GM12873 (cell line): ENCODE results near the gene BTG4.

Source experiments
- TF ChIP-seq, protein P1 (sequence below): IDR thresholded peaks from 2 replicates; pipeline ENCODE4 v1.5.1; 2012; ENCODE audit warnings: low read depth, mild to moderate bottlenecking, moderate library complexity, low read length, control low read depth; ENCODE audit not compliant: insufficient read depth; ENCODE audit errors: missing control alignments

The BTG4 gene

DNA sequence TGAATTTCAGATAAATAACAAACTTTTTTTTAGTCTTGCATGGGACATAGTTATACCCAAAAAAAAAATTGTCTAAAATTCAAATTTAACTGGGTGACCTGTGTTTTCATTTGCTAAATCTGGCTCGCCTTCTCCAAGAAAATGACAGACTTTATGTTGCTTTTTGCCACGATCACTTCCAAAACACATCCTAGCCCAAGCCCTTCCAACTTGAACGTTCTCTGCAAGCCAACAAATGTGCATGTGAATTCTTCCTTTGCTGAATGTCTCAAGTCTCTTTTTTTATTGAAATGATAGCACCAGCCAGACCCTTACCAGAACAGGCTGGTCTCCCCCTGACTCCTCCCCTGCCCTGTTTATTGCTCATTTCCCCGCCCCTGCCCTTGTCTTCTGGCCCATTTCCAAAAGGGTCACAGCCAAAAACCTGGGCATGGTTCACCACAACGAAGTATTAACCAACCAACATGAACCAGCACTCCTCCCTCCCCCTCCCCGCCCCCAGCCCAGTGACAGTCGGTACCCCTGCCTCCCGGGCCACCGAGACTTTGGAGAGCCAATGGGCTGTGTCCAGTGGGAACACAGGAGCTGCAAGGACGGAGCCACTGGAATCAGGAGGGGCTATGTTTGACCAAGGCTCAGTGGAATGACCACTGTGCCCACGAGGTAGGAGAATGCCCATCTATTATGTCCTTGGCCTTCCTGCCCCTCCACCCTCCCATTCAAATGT lies 63.2 kb downstream of the BTG4 start:
- TF ChIP-seq, protein P1, sequence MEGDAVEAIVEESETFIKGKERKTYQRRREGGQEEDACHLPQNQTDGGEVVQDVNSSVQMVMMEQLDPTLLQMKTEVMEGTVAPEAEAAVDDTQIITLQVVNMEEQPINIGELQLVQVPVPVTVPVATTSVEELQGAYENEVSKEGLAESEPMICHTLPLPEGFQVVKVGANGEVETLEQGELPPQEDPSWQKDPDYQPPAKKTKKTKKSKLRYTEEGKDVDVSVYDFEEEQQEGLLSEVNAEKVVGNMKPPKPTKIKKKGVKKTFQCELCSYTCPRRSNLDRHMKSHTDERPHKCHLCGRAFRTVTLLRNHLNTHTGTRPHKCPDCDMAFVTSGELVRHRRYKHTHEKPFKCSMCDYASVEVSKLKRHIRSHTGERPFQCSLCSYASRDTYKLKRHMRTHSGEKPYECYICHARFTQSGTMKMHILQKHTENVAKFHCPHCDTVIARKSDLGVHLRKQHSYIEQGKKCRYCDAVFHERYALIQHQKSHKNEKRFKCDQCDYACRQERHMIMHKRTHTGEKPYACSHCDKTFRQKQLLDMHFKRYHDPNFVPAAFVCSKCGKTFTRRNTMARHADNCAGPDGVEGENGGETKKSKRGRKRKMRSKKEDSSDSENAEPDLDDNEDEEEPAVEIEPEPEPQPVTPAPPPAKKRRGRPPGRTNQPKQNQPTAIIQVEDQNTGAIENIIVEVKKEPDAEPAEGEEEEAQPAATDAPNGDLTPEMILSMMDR, result no peak

DNA sequence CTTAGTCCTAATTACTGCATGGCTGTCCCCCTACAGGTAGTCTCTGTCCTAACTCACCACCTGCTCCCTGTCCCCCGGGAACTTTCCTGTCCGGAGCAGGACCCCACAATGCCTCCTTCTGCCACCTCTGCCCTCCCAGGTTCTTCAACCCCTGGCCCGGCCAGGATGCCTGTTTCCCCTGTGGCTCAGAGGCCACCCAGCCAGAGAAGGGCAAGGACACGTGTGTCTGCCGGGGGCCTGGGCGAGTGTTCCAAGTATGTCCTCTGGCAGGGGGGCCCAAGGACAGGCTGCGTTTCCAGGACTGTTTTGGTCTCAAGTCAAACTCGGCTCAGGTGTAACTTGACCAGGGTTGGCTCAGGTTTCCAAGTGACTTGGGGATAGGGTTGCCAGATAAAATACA lies 63.8 kb downstream of the BTG4 start:
- TF ChIP-seq, protein P1, result no peak

DNA sequence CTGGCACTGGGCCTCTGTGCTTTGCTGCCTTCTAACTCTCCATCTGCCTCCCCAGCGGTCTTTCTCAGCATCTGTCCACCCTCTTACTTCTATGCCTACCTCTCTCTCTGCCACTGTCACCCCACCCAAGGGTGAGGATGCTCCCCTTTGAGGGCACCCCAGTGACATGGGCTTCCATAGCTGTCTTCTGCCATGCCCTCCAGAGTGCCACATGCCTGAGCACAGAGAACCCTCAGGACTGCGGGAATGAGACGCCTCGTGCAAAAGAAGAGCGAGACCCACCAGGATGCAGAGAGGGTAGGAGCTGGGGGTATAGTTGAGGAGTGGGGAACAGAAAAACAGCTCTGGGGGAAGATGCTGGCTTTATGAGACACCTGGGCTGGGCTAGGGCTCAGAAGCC lies 64.3 kb downstream of the BTG4 start:
- TF ChIP-seq, protein P1, result no peak

DNA sequence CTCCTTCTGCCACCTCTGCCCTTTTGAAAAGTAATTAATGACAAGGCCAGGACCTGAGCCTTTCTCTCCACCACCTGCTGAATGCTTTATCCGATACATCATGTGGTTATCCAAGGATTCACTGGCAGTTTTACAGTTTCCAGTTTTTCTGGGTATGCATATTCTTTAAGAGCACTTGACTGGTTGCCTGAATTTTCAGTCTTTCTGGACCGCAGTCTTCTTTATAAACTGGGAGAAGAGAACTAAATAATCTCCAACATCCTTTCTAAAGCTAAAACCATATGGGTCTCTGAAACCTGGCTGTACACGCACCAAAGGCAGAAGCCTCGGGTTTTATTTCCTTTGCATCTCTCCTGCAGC lies 65.1 kb downstream of the BTG4 start:
- TF ChIP-seq, protein P1, result no peak

DNA sequence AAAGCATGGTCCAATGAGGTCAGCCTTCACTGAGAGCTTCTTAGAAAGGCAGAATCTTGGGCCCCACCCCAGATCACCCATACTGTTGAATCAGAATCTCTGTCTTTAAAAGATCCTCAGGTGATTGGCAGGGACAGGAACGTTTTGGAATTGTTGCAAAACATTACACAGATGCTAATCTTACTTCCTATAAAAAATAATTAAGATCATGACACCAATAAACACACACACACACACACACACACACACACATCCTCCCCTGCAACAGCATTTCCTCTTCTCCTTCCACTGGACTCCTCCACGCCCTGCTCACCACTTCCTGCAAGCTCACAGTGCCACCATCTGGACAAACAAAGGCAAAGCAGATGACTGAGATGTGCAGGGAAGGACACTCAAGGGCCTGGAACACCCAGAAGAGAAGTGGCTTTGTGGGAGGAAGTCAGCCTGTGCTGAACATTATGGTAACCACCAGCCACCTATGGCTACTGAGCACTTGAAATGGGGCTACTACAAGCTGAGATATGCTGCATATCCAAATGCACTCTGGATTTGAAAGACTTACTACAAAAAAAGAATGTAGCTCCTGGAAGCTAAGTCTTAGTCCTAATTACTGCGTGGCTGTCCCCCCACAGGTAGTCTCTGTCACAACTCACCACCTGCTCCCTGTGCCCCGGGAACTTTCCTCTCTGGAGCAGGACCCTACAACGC lies 65.6 kb downstream of the BTG4 start:
- TF ChIP-seq, protein P1, result peak; percentile 94

DNA sequence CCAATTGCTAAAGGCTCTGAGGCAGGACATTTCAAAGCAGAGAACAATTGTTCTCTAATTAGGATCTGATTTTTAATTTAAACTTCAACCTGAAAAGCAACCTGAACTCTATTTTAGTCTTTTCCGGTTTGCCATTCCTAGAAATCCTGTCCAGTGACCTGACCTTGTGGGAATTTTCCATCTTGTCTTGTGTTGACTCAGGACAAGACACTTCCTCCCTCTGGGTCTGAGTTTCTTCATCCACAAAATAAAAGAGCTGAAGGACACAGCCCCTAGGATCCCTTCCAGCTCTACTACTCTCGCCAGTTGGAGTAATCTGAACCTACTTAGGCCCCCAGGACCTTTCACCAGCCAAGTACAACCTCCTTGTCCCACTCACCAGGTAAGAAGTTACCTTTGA lies 66.6 kb downstream of the BTG4 start:
- TF ChIP-seq, protein P1, result no peak
